SK-N-SH treated with all-trans-retinoic acid at 6 μM for 48 hours (cell line): ENCODE measurements around the gene SFMBT1.
A peak's percentile ranks its signal among the peaks of the same experiment; 100 is the strongest.

ENCODE experiments used
- ATAC-seq: fragments of 200-7000 bp; cut with Tn5 transposase; 3 replicates; pipeline ENCODE4 v1.9.1; 2020; ENCODE audit warnings: mild to moderate bottlenecking, moderate library complexity
- ARNTL ChIP-seq: fragments of 450-650 bp; formaldehyde crosslinking; IDR thresholded peaks from 2 replicates; pipeline ENCODE4 v1.5.0; 2020; ENCODE audit warnings: low read depth, mild to moderate bottlenecking, moderate library complexity, borderline replicate concordance
- BACH2 ChIP-seq: fragments of 250-450 bp; sonication (Bioruptor Pico); IDR thresholded peaks from 2 replicates; pipeline ENCODE4 v1.9.0; 2021; ENCODE audit warnings: mild to moderate bottlenecking, borderline replicate concordance
- CREB5 ChIP-seq: fragments of 250-450 bp; sonication (Bioruptor Pico); IDR thresholded peaks from 2 replicates; pipeline ENCODE4 v1.5.1; 2020; ENCODE audit warnings: low read depth, mild to moderate bottlenecking, moderate library complexity
- CSDC2 ChIP-seq: fragments of 250-450 bp; sonication (Bioruptor Pico); IDR thresholded peaks from 2 replicates; pipeline ENCODE4 v1.5.0; 2020; ENCODE audit warnings: mild to moderate bottlenecking, moderate library complexity
- CSRNP3 ChIP-seq: fragments of 250-450 bp; sonication (Bioruptor Pico); IDR thresholded peaks from 2 replicates; pipeline ENCODE4 v1.5.1; 2021; ENCODE audit warnings: mild to moderate bottlenecking, moderate library complexity
- ESRRG ChIP-seq: fragments of 250-450 bp; sonication (Bioruptor Pico); IDR thresholded peaks from 2 replicates; pipeline ENCODE4 v1.6.1; 2021; ENCODE audit warnings: mild to moderate bottlenecking
- ISL1 ChIP-seq: fragments of 250-450 bp; sonication (Bioruptor Pico); IDR thresholded peaks from 2 replicates; pipeline ENCODE4 v2.1.2; 2022; ENCODE audit warnings: mild to moderate bottlenecking, moderate library complexity
- OSR1 ChIP-seq: fragments of 250-450 bp; sonication (Bioruptor Pico); IDR thresholded peaks from 2 replicates; pipeline ENCODE4 v1.8.0; 2022; ENCODE audit warnings: moderate library complexity, mild to moderate bottlenecking, inconsistent platforms
- PATZ1 ChIP-seq: fragments of 250-450 bp; sonication (Bioruptor Pico); IDR thresholded peaks from 2 replicates; pipeline ENCODE4 v1.8.0; 2020; ENCODE audit warnings: mild to moderate bottlenecking, moderate library complexity, borderline replicate concordance
- POU6F1 ChIP-seq: fragments of 250-450 bp; sonication (Bioruptor Pico); IDR thresholded peaks from 2 replicates; pipeline ENCODE4 v1.8.0; 2021; ENCODE audit warnings: low read depth, mild to moderate bottlenecking, moderate library complexity, borderline replicate concordance
- RARB ChIP-seq: fragments of 250-450 bp; sonication (Bioruptor Pico); IDR thresholded peaks from 2 replicates; pipeline ENCODE4 v1.8.0; 2021; ENCODE audit warnings: mild to moderate bottlenecking, moderate library complexity
- SNAI2 ChIP-seq: fragments of 250-450 bp; sonication (Bioruptor Pico); IDR thresholded peaks from 2 replicates; pipeline ENCODE4 v1.5.0; 2020; ENCODE audit warnings: mild to moderate bottlenecking, moderate library complexity
- TCF4 ChIP-seq: fragments of 250-450 bp; sonication (Bioruptor Pico); IDR thresholded peaks from 2 replicates; pipeline ENCODE4 v1.8.0; 2021; ENCODE audit warnings: mild to moderate bottlenecking, moderate library complexity, borderline replicate concordance
- TOX ChIP-seq: fragments of 250-450 bp; sonication (Bioruptor Pico); IDR thresholded peaks from 2 replicates; pipeline ENCODE4 v1.8.0; 2021; ENCODE audit warnings: mild to moderate bottlenecking, moderate library complexity, borderline replicate concordance
- TSHZ2 ChIP-seq: fragments of 250-450 bp; sonication (Bioruptor Pico); IDR thresholded peaks from 2 replicates; pipeline ENCODE4 v1.5.0; 2020; ENCODE audit warnings: mild to moderate bottlenecking, moderate library complexity
- ZC3H10 ChIP-seq: fragments of 250-450 bp; sonication (Bioruptor Pico); IDR thresholded peaks from 2 replicates; pipeline ENCODE4 v1.5.1; 2021; ENCODE audit warnings: mild to moderate bottlenecking, moderate library complexity
- ZFP30 ChIP-seq: fragments of 450-650 bp; formaldehyde crosslinking; IDR thresholded peaks from 2 replicates; pipeline ENCODE4 v1.5.0; 2022; ENCODE audit warnings: mild to moderate bottlenecking, moderate library complexity
- ZNF565 ChIP-seq: fragments of 450-650 bp; formaldehyde crosslinking; conservative IDR thresholded peaks from 2 replicates; pipeline ENCODE4 v1.5.0; 2020; ENCODE audit warnings: low read depth, mild to moderate bottlenecking, moderate library complexity
- ZNF70 ChIP-seq: fragments of 450-650 bp; formaldehyde crosslinking; IDR thresholded peaks from 2 replicates; pipeline ENCODE4 v1.5.0; 2020; ENCODE audit warnings: mild to moderate bottlenecking, moderate library complexity
- ZNF8 ChIP-seq: fragments of 450-650 bp; formaldehyde crosslinking; IDR thresholded peaks from 2 replicates; pipeline ENCODE4 v1.5.0; 2020; ENCODE audit warnings: mild to moderate bottlenecking, moderate library complexity

Gene SFMBT1

GRCh38 chr3:52959773-52960172, 86.1 kb downstream of the SFMBT1 start:
- TF ChIP-seq ARNTL (no peak), ISL1 (no peak), ZNF8 (CRISPR knock-in tag) (no peak), OSR1 (CRISPR knock-in tag) (no peak), SNAI2 (CRISPR knock-in tag) (no peak), ZFP30 (CRISPR knock-in tag) (no peak)
- TF ChIP-seq, all 23 proteins: peak for 0
- no peak for ATAC-seq

GRCh38 chr3:52939600-52939999, 106.3 kb downstream of the SFMBT1 start:
- TF ChIP-seq TOX (CRISPR knock-in tag) (no peak), ESRRG (CRISPR knock-in tag) (no peak), ISL1 (no peak), ZFP30 (CRISPR knock-in tag) (no peak), CSRNP3 (CRISPR knock-in tag) (no peak), ZNF70 (CRISPR knock-in tag) (no peak), TCF4 (CRISPR knock-in tag) (no peak), CSDC2 (no peak), ZC3H10 (CRISPR knock-in tag) (no peak), POU6F1 (CRISPR knock-in tag) (no peak), ARNTL (no peak), CREB5 (no peak), BACH2 (CRISPR knock-in tag) (no peak)
- no peak for ATAC-seq

- TF ChIP-seq TCF4 (CRISPR knock-in tag): no peak
- no peak for TF ChIP-seq PATZ1 (CRISPR knock-in tag)
- TF ChIP-seq CSDC2: no peak
- no peak for TF ChIP-seq ZNF565 (CRISPR knock-in tag)
- TF ChIP-seq ARNTL: no peak
- TF ChIP-seq OSR1 (CRISPR knock-in tag): no peak
- no peak for TF ChIP-seq ZC3H10 (CRISPR knock-in tag)
- TF ChIP-seq RARB (CRISPR knock-in tag): no peak
- no peak for TF ChIP-seq POU6F1 (CRISPR knock-in tag)
- TF ChIP-seq CSRNP3 (CRISPR knock-in tag): no peak
- no peak for TF ChIP-seq TSHZ2
- TF ChIP-seq ISL1: no peak
- no peak for TF ChIP-seq ESRRG (CRISPR knock-in tag)
- TF ChIP-seq ZNF8 (CRISPR knock-in tag): no peak
- TF ChIP-seq ZNF70 (CRISPR knock-in tag): no peak
- no peak for TF ChIP-seq SNAI2 (CRISPR knock-in tag)
- ATAC-seq: peak; percentile 100
Observed at GRCh38 chr3:52934630-52935530, 111.0 kb downstream of the SFMBT1 start.
